NT2/D1 (cell line): ENCODE results near the gene FBXO28.

Experiments
- SUZ12 ChIP-seq: IDR thresholded peaks from 2 replicates; pipeline ENCODE4 v1.6.1; 2011; ENCODE audit not compliant: insufficient read length, insufficient read depth; ENCODE audit errors: extremely low read depth
- YY1 ChIP-seq: IDR thresholded peaks from 2 replicates; pipeline ENCODE4 v1.6.1; 2011; ENCODE audit not compliant: insufficient read length, insufficient read depth
- ZNF274 ChIP-seq: IDR thresholded peaks from 2 replicates; pipeline ENCODE4 v1.6.1; 2011; ENCODE audit warnings: mild to moderate bottlenecking, low read depth, low read length

DNA sequence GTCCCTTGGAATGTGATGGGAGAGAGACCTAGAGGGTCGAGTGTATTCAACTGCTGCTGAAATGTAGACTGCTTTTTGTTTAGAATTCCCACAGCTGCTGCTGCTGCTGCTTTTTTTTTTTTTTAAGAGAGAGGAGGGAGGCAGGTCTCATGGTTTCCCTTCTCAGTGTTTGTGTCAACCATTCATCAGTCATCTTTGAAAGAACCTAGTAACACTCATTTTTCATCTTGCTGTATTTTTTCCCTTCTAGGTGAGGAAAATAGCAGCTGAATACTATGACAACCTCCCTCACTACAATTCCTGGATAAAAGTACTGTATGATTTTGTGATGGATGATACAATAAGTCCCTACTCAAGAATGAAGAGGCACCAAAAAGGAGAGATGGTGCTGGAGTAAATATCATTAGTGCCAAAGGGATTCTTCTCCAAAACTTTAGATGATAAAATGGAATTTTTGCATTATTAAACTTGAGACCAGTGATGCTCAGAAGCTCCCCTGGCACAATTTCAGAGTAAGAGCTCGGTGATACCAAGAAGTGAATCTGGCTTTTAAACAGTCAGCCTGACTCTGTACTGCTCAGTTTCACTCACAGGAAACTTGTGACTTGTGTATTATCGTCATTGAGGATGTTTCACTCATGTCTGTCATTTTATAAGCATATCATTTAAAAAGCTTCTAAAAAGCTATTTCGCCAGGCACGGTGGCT, 78.3 kb downstream of the FBXO28 start:
- TF ChIP-seq ZNF274: no peak
- TF ChIP-seq YY1: no peak
- no peak for TF ChIP-seq SUZ12
